SK-N-MC (cell line): ENCODE measurements around the gene YEATS4.

Source experiments
- DNase-seq: peaks from one replicate; pipeline ENCODE4 v3.0.0-alpha.2; 2011; ENCODE audit warnings: low read depth, low spot score
- H3K27ac ChIP-seq: fragments of 200-600 bp; sonication (generic); 2 replicates; pipeline ENCODE4 v1.5.1; 2016; ENCODE audit warnings: mixed run types
- H3K36me3 ChIP-seq: fragments of 200-600 bp; sonication (generic); 2 replicates; pipeline ENCODE4 v1.6.1; 2017; ENCODE audit warnings: antibody characterized with exemption, low read length, mixed read lengths; ENCODE audit not compliant: insufficient read depth
- H3K4me3 ChIP-seq: fragments of 200-600 bp; sonication (generic); 2 replicates; pipeline ENCODE4 v1.5.1; 2016
- H3K9ac ChIP-seq: fragments of 200-600 bp; sonication (generic); 2 replicates; pipeline ENCODE4 v1.8.0; 2017; ENCODE audit warnings: mixed run types, mixed read lengths; ENCODE audit not compliant: insufficient read length
- H3K9me3 ChIP-seq: fragments of 200-600 bp; sonication (generic); 2 replicates; pipeline ENCODE4 v1.6.1; 2017; ENCODE audit warnings: low read depth, mild to moderate bottlenecking, antibody characterized with exemption, low read length, moderate library complexity, mixed read lengths
- EZH2 ChIP-seq: fragments of 200-600 bp; sonication (generic); IDR thresholded peaks from one replicate; pipeline ENCODE4 v1.6.1; 2017; ENCODE audit warnings: antibody characterized with exemption
- FOXP2 ChIP-seq: optimal IDR thresholded peaks from 2 replicates; pipeline ENCODE3; 2011; ENCODE audit warnings: mild to moderate bottlenecking, moderate library complexity; ENCODE audit not compliant: insufficient read depth; ENCODE audit errors: extremely low read length, control extremely low read depth
- POLR2AphosphoS5 ChIP-seq: IDR thresholded peaks from 2 replicates; pipeline ENCODE4 v1.6.1; 2012; ENCODE audit warnings: mild to moderate bottlenecking, low read depth, low read length, borderline replicate concordance

The YEATS4 gene

DNA sequence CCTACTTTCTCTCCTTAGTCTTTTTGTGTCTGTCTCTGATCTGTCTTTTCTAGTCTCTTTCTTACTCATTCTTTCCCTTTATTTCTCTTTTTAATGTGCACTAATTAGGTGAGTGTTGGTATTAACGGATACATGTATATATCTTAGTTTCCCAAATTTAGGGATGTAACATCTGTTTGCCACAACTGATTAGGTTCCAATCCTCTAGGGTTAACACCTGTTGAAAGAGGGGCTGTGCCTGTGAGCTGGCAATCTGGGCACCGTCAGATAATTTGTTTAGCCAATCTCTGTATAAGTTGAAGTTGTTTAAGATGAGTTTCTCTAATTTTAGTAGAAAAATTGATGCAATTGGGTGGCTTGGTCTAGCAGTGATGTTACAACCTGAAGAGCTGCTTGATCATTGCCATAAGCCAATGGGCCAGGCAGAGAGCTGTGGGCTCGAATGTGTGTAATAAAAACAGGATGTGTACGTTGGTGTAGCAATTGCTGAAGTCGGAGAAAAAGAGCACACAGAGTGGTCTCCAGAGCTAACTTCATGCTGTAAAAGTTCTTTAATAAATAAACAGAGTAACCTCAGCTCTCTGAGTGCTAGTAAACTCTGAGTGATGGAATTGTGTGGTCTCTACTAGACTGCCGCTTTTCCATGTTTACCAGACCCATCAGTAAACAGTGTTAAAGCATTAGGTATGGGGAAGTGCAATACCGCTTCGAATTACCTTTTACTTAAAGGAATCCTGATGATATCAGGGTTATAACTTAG, 29.7 kb upstream of the YEATS4 start:
- no peaks in the 10 kb centered on the region for H3K9me3 ChIP-seq
- no peak overlapping the region for H3K27ac ChIP-seq
- no peak for DNase-seq
- H3K36me3 ChIP-seq, result no peaks in the 10 kb centered on the region
- TF ChIP-seq EZH2, result no peak
- TF ChIP-seq POLR2AphosphoS5, result no peak
- TF ChIP-seq FOXP2, result no peak
- no peak overlapping the region for H3K9ac ChIP-seq
- peak overlapping the region; percentile 69; the same call in 1 of the 2 replicates for H3K4me3 ChIP-seq

DNA sequence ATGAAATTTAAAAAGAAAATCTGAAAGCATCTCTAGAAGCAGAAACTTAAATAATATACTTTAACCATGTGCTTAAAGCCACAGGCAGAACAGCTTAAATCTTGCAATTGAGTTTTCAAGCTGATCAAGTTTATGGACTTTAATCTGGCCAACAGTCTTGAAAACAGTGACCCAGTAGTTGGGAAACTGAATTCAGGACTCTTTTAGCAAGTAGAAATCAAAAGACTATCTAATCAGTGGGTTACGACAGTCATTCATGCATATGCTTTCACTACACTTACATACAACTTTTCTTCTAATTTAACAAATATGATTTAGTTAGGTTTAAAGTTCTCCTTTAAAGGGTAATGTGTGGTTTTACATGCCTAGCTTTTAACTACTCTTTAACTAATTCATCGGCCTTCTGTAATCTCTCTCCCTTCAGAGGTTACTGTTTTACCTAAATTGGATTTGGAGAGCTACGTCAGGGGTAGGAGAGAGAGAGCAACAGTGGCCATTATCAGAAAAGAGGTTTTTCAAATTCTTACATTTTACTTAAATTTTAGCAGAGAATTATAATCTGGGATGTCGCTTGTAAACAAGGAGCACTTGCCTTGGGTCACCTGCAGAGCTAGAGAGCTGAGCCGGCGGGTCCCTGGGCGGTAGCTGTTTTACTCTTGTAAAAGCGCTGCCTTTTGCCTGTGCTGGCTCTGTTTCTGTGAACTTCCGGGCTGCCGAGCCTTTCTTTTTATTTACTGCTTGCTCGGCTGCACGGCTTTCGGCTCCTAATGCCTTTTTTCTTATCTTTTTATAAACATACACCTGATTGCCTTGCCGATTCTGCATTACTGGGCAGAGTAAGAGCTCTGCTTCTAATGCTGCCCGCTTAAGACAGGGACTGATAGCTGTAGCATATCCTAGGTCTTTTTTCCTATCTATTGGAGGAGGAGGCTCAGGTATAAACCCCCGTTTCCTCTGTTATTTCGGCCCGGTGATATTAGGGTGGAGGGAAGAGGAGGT, 28.8 kb upstream of the YEATS4 start:
- H3K4me3 ChIP-seq, result peak overlapping the region; percentile 69

DNA sequence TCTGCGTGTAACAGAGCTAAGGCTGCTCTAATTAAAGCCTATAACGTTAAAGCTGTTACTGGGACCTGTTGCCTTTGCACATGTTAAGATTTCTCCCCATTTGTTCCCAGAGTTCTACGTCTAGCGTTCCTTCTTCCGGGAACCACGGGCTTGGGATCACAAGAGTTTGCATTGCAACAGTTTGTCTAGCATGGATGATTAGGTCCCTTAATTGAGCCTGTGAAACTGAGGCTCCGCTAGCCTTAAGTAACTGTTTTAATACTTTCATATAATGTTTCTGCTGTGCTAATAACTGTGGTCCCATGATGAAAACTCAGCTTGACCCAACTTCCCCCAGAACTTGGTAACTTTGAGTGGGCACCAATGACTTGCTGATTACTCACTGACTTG, 28.0 kb upstream of the YEATS4 start:
- Histone ChIP-seq H3K27ac (no peak overlapping the region), H3K9ac (peak overlapping the region; percentile 60), H3K9me3 (no peaks in the 10 kb centered on the region), H3K4me3 (peak overlapping the region; percentile 69), H3K36me3 (no peaks in the 10 kb centered on the region)
- DNase-seq, result no peak
- TF ChIP-seq POLR2AphosphoS5 (no peak), FOXP2 (no peak), EZH2 (no peak)

More for the DNA sequence above, 28.8 kb upstream of the YEATS4 start:
- TF ChIP-seq EZH2, result no peak
- no peak for TF ChIP-seq POLR2AphosphoS5
- TF ChIP-seq FOXP2, result no peak
- DNase-seq, result no peak
- H3K27ac ChIP-seq, result no peak overlapping the region
- H3K9me3 ChIP-seq, result no peaks in the 10 kb centered on the region
- no peaks in the 10 kb centered on the region for H3K36me3 ChIP-seq
- peak overlapping the region; percentile 60 for H3K9ac ChIP-seq

DNA sequence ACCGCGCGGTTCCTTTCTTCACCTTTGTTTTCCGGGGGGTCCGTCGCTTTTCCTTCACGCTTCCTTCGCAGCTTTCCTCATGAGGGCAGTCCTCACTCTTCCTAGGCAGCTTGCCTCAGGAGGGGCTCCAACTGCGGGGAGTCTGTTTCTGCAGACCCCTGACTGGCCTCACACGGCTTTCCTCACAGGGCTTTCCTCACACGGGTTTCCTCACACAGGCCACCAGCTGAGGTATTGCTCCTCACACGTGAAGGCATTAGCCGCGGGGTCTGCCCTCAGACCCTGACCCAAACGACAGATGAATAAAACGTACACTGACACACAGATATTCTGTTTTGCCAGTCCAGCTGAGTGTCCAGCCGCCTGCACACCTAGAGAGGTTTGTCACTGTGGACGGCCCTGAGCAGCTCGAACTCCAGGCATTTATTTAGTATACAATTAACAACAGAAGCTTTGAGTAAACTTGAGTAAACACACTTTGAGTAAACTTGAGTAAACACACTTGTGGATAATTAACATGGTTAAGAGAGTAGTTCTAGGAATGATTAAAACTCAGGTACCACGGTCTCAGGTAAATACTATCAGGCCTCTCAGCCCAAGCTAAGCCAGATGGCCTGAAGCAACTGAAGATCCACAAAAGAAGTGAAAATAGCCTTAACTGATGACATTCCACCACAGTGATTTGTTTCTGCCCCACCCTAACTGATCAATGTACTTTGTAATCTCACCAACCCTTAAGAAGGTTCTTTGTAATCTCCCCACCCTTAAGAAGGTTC, 27.4 kb upstream of the YEATS4 start:
- H3K27ac ChIP-seq, result no peak overlapping the region
- TF ChIP-seq EZH2 (no peak), POLR2AphosphoS5 (no peak), FOXP2 (no peak)
- no peaks in the 10 kb centered on the region for H3K9me3 ChIP-seq
- no peak overlapping the region for H3K4me3 ChIP-seq
- no peaks in the 10 kb centered on the region for H3K36me3 ChIP-seq
- DNase-seq, result no peak
- H3K9ac ChIP-seq, result no peak overlapping the region

DNA sequence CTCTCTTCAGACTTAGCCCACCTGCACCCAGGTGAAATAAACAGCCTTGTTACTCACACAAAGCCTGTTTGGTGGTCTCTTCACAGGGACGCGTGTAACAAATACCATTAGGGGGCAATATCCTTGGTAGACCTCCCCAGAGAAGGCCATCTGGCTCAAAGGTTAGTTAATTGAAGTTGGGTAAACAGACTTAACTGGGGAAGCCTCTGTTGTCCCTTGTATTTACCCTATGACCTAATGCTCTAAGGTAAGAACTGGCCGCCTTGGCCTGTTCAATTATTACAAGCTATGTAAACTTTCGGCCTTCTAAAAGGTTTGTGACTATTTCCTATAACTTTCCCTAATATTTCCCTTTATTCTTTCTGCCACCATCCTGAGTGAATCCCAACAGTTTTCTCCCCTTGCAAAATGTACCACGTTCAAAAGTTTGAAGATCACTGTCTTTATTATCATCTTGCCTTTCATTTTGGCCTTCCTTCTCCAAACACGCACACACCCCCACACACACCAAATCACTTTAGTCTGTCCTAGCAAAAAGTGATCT, 26.7 kb upstream of the YEATS4 start:
- TF ChIP-seq POLR2AphosphoS5 (no peak), EZH2 (no peak), FOXP2 (no peak)
- Histone ChIP-seq H3K9me3 (no peaks in the 10 kb centered on the region), H3K36me3 (no peaks in the 10 kb centered on the region), H3K4me3 (no peak overlapping the region), H3K9ac (no peak overlapping the region), H3K27ac (no peak overlapping the region)
- no peak for DNase-seq

- Histone ChIP-seq H3K36me3 (no peaks in the 10 kb centered on the region), H3K27ac (no peak overlapping the region), H3K4me3 (no peak overlapping the region), H3K9me3 (no peaks in the 10 kb centered on the region), H3K9ac (no peak overlapping the region)
- DNase-seq, result no peak
- TF ChIP-seq EZH2, result no peak
- no peak for TF ChIP-seq POLR2AphosphoS5
- no peak for TF ChIP-seq FOXP2
These were observed 25.4 kb upstream of the YEATS4 start for GRCh38 chr12:69334158-69334557.

DNA sequence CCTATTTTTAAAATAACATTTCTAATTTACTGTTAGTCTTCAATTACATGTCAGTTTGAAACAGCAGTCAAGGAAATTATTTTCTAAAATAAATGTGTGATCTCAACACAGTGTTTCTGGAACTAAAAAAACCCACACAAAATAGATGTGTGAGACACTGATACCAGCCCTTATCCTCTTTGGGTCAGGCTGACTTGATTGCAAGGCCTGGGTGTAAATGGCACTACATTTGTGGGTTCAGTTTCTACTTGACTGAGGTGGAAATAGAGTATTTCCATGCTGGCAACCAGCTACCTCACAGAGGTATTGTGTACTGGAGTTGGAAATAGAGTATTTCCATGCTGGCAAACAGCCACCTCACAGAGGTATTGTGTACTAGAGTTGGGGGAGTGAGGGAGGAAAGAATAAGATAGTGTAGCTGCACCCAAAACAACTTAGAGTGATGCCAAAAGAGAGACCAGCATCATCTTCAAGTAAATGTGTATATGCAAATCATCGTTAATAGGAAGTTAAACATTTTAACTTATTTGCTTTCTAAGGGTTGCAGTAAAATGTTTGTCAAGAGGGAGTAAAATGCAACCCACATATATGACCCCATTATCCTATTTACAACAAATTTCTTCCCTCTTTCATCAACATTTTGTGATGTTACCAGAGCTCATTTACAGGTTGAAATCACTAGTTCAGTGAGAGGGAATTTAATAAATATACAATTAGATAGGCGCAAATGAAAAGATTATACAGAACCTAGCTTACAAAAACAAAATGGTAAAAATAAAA, 22.0 kb upstream of the YEATS4 start:
- H3K27ac ChIP-seq, result no peak overlapping the region

More for the DNA sequence above, 22.0 kb upstream of the YEATS4 start:
- Histone ChIP-seq H3K36me3 (no peaks in the 10 kb centered on the region), H3K9me3 (no peaks in the 10 kb centered on the region), H3K4me3 (no peak overlapping the region), H3K9ac (no peak overlapping the region)
- DNase-seq, result no peak
- TF ChIP-seq EZH2 (no peak), FOXP2 (no peak), POLR2AphosphoS5 (no peak)
